Mesenchymal stem cell (in vitro differentiated cells and primary cell): ENCODE results near the gene C1QC.

Source experiments
- DNase-seq: peaks from one replicate; pipeline ENCODE4 v3.0.0-alpha.2; 2013
- H2AFZ ChIP-seq: one replicate; pipeline ENCODE4 v1.6.1; 2013; ENCODE audit warnings: low read depth, mild to moderate bottlenecking, control low read depth, inconsistent platforms, low read length, moderate library complexity
- H2AK5ac ChIP-seq: 2 replicates; pipeline ENCODE4 v1.6.1; 2013; ENCODE audit warnings: low read length, moderate library complexity, mild to moderate bottlenecking, inconsistent platforms; ENCODE audit not compliant: severe bottlenecking
- H2BK120ac ChIP-seq: one replicate; pipeline ENCODE4 v1.6.1; 2013; ENCODE audit warnings: low read depth, mild to moderate bottlenecking, inconsistent platforms, low read length, moderate library complexity
- H2BK12ac ChIP-seq, 2 experiments: one replicate each; pipeline ENCODE4 v1.6.1; 2013; ENCODE audit warnings: inconsistent platforms in 2 of 2, low read length in 2 of 2, mild to moderate bottlenecking in 2 of 2, moderate library complexity in 2 of 2, control low read depth in 1 of 2
- H2BK15ac ChIP-seq: one replicate; pipeline ENCODE4 v1.6.1; 2013; ENCODE audit warnings: mild to moderate bottlenecking, low read depth, inconsistent platforms; ENCODE audit not compliant: poor library complexity, severe bottlenecking
- H2BK5ac ChIP-seq: 2 replicates; pipeline ENCODE4 v1.6.1; 2013; ENCODE audit warnings: low read depth, mild to moderate bottlenecking, low read length, control low read depth, inconsistent platforms; ENCODE audit not compliant: poor library complexity, severe bottlenecking
- H3K14ac ChIP-seq, 2 experiments: one replicate each; pipeline ENCODE4 v1.6.1; 2013; ENCODE audit warnings: inconsistent platforms in 2 of 2, low read length in 2 of 2, control low read depth in 1 of 2, mild to moderate bottlenecking in 1 of 2, moderate library complexity in 1 of 2
- H3K18ac ChIP-seq, 2 experiments: one replicate each; pipeline ENCODE4 v1.6.1; 2013; ENCODE audit warnings: inconsistent platforms in 2 of 2, low read length in 2 of 2, control low read depth in 1 of 2, low read depth in 1 of 2, mild to moderate bottlenecking in 1 of 2
- H3K23ac ChIP-seq, 2 experiments: one replicate each; pipeline ENCODE4 v1.6.1; 2013; ENCODE audit warnings: inconsistent platforms in 2 of 2, low read length in 2 of 2, mild to moderate bottlenecking in 2 of 2, moderate library complexity in 2 of 2, control low read depth in 1 of 2
- H3K27ac ChIP-seq: 2 replicates; pipeline ENCODE4 v1.5.1; 2013; ENCODE audit warnings: mild to moderate bottlenecking, moderate library complexity, low read length, control low read depth, inconsistent platforms; ENCODE audit not compliant: poor library complexity, severe bottlenecking
- H3K27me3 ChIP-seq, 2 experiments: 2 replicates each; pipeline versions ENCODE4 v1.6.1 to v1.7.0; 2013; ENCODE audit warnings: low read length in 2 of 2, mild to moderate bottlenecking in 2 of 2, moderate library complexity in 2 of 2, control low read depth in 1 of 2, inconsistent platforms in 1 of 2; ENCODE audit not compliant: control insufficient read depth in 1 of 2, insufficient read depth in 1 of 2
- H3K36me3 ChIP-seq, 2 experiments: 2 replicates each; pipeline versions ENCODE4 v1.6.1 to v1.7.0; 2013; ENCODE audit warnings: low read length in 2 of 2, control low read depth in 1 of 2, inconsistent platforms in 1 of 2, low read depth in 1 of 2, mild to moderate bottlenecking in 1 of 2; ENCODE audit not compliant: insufficient read depth in 2 of 2, control insufficient read depth in 1 of 2
- H3K4ac ChIP-seq, 2 experiments: one replicate each; pipeline ENCODE4 v1.6.1; 2013; ENCODE audit warnings: inconsistent platforms in 2 of 2, low read length in 2 of 2, mild to moderate bottlenecking in 2 of 2, moderate library complexity in 2 of 2, control low read depth in 1 of 2, low read depth in 1 of 2
- H3K4me1 ChIP-seq: 2 replicates; pipeline ENCODE4 v1.6.1; 2013; ENCODE audit warnings: low read depth, low read length, control low read depth; ENCODE audit not compliant: control insufficient read depth, insufficient read depth
- H3K4me2 ChIP-seq: 2 replicates; pipeline ENCODE4 v1.6.1; 2013; ENCODE audit warnings: low read length, mild to moderate bottlenecking, inconsistent platforms; ENCODE audit not compliant: poor library complexity, severe bottlenecking
- H3K4me3 ChIP-seq, 2 experiments: 2 replicates each; pipeline versions ENCODE4 v1.5.1 to v1.7.0; 2013; ENCODE audit warnings: low read length in 2 of 2, mild to moderate bottlenecking in 2 of 2, control low read depth in 1 of 2, low read depth in 1 of 2; ENCODE audit not compliant: insufficient read depth in 1 of 2
- H3K79me1 ChIP-seq: replicated peaks from 2 replicates; pipeline ENCODE4 v1.6.1; 2013; ENCODE audit warnings: mild to moderate bottlenecking, control low read depth, low read length, inconsistent platforms; ENCODE audit not compliant: poor library complexity, severe bottlenecking
- H3K9ac ChIP-seq: 2 replicates; pipeline ENCODE4 v1.7.0; 2013; ENCODE audit warnings: mild to moderate bottlenecking, low read length, moderate library complexity
- H3K9me3 ChIP-seq: 2 replicates; pipeline ENCODE4 v1.7.0; 2013; ENCODE audit warnings: mild to moderate bottlenecking, low read length; ENCODE audit not compliant: control insufficient read depth
- H4K8ac ChIP-seq: one replicate; pipeline ENCODE4 v1.6.1; 2013; ENCODE audit warnings: inconsistent platforms, mild to moderate bottlenecking, low read length, moderate library complexity
- H4K91ac ChIP-seq: one replicate; pipeline ENCODE4 v1.6.1; 2013; ENCODE audit warnings: mild to moderate bottlenecking, low read length, inconsistent platforms
- WGBS: methylation state at CpG from one replicate; pipeline ENCODE4 v1.1.7; 2013; ENCODE audit warnings: mixed read lengths; 5-methylcytosine and 5-hydroxymethylcytosine counted together

The C1QC gene

GRCh38 chr1:22597996-22598395 is 45.4 kb upstream of the C1QC start:
- no peaks in the 10 kb centered on the region for H3K36me3 ChIP-seq
- no peaks in the 10 kb centered on the region for H3K9me3 ChIP-seq
- no peak overlapping the region for H2AK5ac ChIP-seq
- no peak overlapping the region for H3K9ac ChIP-seq
- H3K79me1 ChIP-seq, result no peaks in the 10 kb centered on the region
- H3K14ac ChIP-seq, result no peak overlapping the region
- H2BK5ac ChIP-seq, result no peak overlapping the region
- no peak overlapping the region for H3K4me2 ChIP-seq
- H3K4me1 ChIP-seq, result no peaks in the 10 kb centered on the region
- H2BK120ac ChIP-seq, result no peak overlapping the region
- no peak for DNase-seq
- H4K8ac ChIP-seq, result no peak overlapping the region
- H2BK12ac ChIP-seq, result no peak overlapping the region
- no peak overlapping the region for H3K4ac ChIP-seq
- no peak overlapping the region for H4K91ac ChIP-seq
- no peak overlapping the region for H3K18ac ChIP-seq
- no peak overlapping the region for H3K27ac ChIP-seq
- H3K27me3 ChIP-seq, result peaks cover 36 to 77% of the 10 kb centered on the region in 2 experiments
- H2BK15ac ChIP-seq, result no peak overlapping the region
- 92% methylated on average over 8 of the region's 8 CpGs for WGBS
- no peak overlapping the region for H3K4me3 ChIP-seq
- H2AFZ ChIP-seq, result no peak overlapping the region
- H3K23ac ChIP-seq, result no peak overlapping the region

- WGBS, result 86% methylated on average over 24 of the region's 24 CpGs
- Histone ChIP-seq H3K9me3 (no peaks in the 10 kb centered on the region), H3K27me3 (peaks cover 37 to 77% of the 10 kb centered on the region in 2 experiments), H3K79me1 (no peaks in the 10 kb centered on the region), H3K4ac (no peak overlapping the region), H3K18ac (no peak overlapping the region), H3K4me3 (no peak overlapping the region), H3K23ac (no peak overlapping the region), H3K14ac (no peak overlapping the region), H4K8ac (no peak overlapping the region), H3K9ac (no peak overlapping the region), H3K4me1 (no peaks in the 10 kb centered on the region), H2BK15ac (no peak overlapping the region), H2AFZ (no peak overlapping the region), H2BK5ac (no peak overlapping the region), H3K36me3 (no peaks in the 10 kb centered on the region), H4K91ac (peak overlapping the region; percentile 35), H3K4me2 (no peak overlapping the region), H2BK120ac (no peak overlapping the region), H2AK5ac (no peak overlapping the region), H2BK12ac (no peak overlapping the region), H3K27ac (no peak overlapping the region)
- no peak for DNase-seq
Measured at GRCh38 chr1:22598736-22599135, 44.7 kb upstream of the C1QC start.

- H3K9me3 ChIP-seq, result no peaks in the 10 kb centered on the region
- H2BK12ac ChIP-seq, result no peak overlapping the region
- no peak overlapping the region for H3K9ac ChIP-seq
- no peak overlapping the region for H3K4me3 ChIP-seq
- no peak for DNase-seq
- no peak overlapping the region for H3K27ac ChIP-seq
- no peak overlapping the region for H2AFZ ChIP-seq
- 52% methylated on average over 22 of the region's 22 CpGs for WGBS
- no peak overlapping the region for H2BK5ac ChIP-seq
- H2AK5ac ChIP-seq, result no peak overlapping the region
- peaks cover 39 to 78% of the 10 kb centered on the region in 2 experiments for H3K27me3 ChIP-seq
- H4K8ac ChIP-seq, result no peak overlapping the region
- no peak overlapping the region for H3K18ac ChIP-seq
- H2BK120ac ChIP-seq, result no peak overlapping the region
- no peak overlapping the region for H3K4me2 ChIP-seq
- H3K4ac ChIP-seq, result no peak overlapping the region
- no peaks in the 10 kb centered on the region for H3K4me1 ChIP-seq
- H3K79me1 ChIP-seq, result no peaks in the 10 kb centered on the region
- no peak overlapping the region for H3K14ac ChIP-seq
- no peaks in the 10 kb centered on the region for H3K36me3 ChIP-seq
- no peak overlapping the region for H4K91ac ChIP-seq
- no peak overlapping the region for H3K23ac ChIP-seq
- H2BK15ac ChIP-seq, result no peak overlapping the region
Measured at GRCh38 chr1:22600071-22600816, 43.2 kb upstream of the C1QC start.

GRCh38 chr1:22600817-22601605 is 42.4 kb upstream of the C1QC start:
- WGBS, result 86% methylated on average over 39 of the region's 39 CpGs
- Histone ChIP-seq H2BK12ac (no peak overlapping the region), H3K23ac (no peak overlapping the region), H3K4me1 (no peaks in the 10 kb centered on the region), H2BK120ac (no peak overlapping the region), H3K79me1 (no peaks in the 10 kb centered on the region), H3K9ac (no peak overlapping the region), H2BK5ac (no peak overlapping the region), H2AFZ (no peak overlapping the region), H2BK15ac (peak overlapping the region; percentile 75), H3K4me3 (no peak overlapping the region), H2AK5ac (no peak overlapping the region), H3K9me3 (no peaks in the 10 kb centered on the region), H3K4ac (no peak overlapping the region), H3K18ac (no peak overlapping the region), H4K91ac (no peak overlapping the region), H3K27me3 (peaks cover 34 to 76% of the 10 kb centered on the region in 2 experiments), H3K4me2 (no peak overlapping the region), H3K27ac (no peak overlapping the region), H4K8ac (no peak overlapping the region), H3K14ac (peak overlapping the region in 1 of 2 experiments; percentile 30), H3K36me3 (no peaks in the 10 kb centered on the region)
- DNase-seq, result no peak
